ENCODE measurements around the gene RABGAP1. TPM values are rescaled to one million over a fixed set of nuclear protein-coding genes. Genes with fewer than 3 reads are reported as not detected.

The RABGAP1 gene
- polyA plus RNA-seq, 1 of the 3 experiments (the other 2 are of a cell fraction) = 20.2 TPM

- no peak for TF ChIP-seq NRF1 (IDR thresholded peaks at IDR 0.05; ENCODE audit: low read depth, low read length)
- peak; percentile 93 for TF ChIP-seq FOSL2 (IDR thresholded peaks at IDR 0.05; ENCODE audit: borderline replicate concordance, low read depth)
- no peak for TF ChIP-seq RFX5 (IDR thresholded peaks at IDR 0.05; ENCODE audit: low read length)
- peak; percentile 83 for TF ChIP-seq JUND (IDR thresholded peaks at IDR 0.05)
- TF ChIP-seq, protein P1, sequence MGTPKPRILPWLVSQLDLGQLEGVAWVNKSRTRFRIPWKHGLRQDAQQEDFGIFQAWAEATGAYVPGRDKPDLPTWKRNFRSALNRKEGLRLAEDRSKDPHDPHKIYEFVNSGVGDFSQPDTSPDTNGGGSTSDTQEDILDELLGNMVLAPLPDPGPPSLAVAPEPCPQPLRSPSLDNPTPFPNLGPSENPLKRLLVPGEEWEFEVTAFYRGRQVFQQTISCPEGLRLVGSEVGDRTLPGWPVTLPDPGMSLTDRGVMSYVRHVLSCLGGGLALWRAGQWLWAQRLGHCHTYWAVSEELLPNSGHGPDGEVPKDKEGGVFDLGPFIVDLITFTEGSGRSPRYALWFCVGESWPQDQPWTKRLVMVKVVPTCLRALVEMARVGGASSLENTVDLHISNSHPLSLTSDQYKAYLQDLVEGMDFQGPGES (IDR thresholded peaks at IDR 0.05; ENCODE audit: low read depth, low read length) = no peak
- TF ChIP-seq SMC3 (IDR thresholded peaks at IDR 0.05; ENCODE audit: low read depth, low read length) = 0 out of 2 replicates have a peak, but pooled peaks have one; percentile 40
Observed at GRCh38 chr9:122991370-122991830, 50.6 kb downstream of the RABGAP1 start (continued).

- Histone ChIP-seq H4K20me1 (ENCODE audit: insufficient read depth) (no peaks in the 10 kb centered on the region), H3K36me3 (replicated peaks in 1 of 2; ENCODE audit: control insufficient read depth in 1 of 2, insufficient read depth in 2 of 2, low read length in 1 of 2) (peaks cover 35 to 76% of the 10 kb centered on the region in 2 experiments), H3K9ac (no peak overlapping the region), H3K4me1 (ENCODE audit: control insufficient read depth in 1 of 2, insufficient read depth in 2 of 2, low read depth in 1 of 2, low read length in 1 of 2) (peaks cover 0 to 11% of the 10 kb centered on the region in 2 experiments; a peak in 1 of 4 replicates), H3F3A (replicated peaks; ENCODE audit: insufficient read depth) (peaks cover 34% of the 10 kb centered on the region), H3K27me3 (ENCODE audit: insufficient read depth) (no peaks in the 10 kb centered on the region), H3K9me2 (no peaks in the 10 kb centered on the region), H3K4me2 (no peak overlapping the region), H3K79me2 (ENCODE audit: insufficient read depth) (peaks cover 8% of the 10 kb centered on the region; the same call in 1 of the 2 replicates), H3K9me3 (no peaks in the 10 kb centered on the region), H3K27ac (ENCODE audit: low read depth in 2 of 2, low read length in 1 of 2) (no peak overlapping the region), H2AFZ (ENCODE audit: low read depth) (no peak overlapping the region), H3K4me3 (ENCODE audit: low read depth in 2 of 2, low read length in 1 of 2) (no peak overlapping the region)
- WGBS (ENCODE audit: low lambda C conversion rate) = 96% methylated on average over 1 of the region's 1 CpG
- DNase-seq = no peak
- TF ChIP-seq, protein P2, sequence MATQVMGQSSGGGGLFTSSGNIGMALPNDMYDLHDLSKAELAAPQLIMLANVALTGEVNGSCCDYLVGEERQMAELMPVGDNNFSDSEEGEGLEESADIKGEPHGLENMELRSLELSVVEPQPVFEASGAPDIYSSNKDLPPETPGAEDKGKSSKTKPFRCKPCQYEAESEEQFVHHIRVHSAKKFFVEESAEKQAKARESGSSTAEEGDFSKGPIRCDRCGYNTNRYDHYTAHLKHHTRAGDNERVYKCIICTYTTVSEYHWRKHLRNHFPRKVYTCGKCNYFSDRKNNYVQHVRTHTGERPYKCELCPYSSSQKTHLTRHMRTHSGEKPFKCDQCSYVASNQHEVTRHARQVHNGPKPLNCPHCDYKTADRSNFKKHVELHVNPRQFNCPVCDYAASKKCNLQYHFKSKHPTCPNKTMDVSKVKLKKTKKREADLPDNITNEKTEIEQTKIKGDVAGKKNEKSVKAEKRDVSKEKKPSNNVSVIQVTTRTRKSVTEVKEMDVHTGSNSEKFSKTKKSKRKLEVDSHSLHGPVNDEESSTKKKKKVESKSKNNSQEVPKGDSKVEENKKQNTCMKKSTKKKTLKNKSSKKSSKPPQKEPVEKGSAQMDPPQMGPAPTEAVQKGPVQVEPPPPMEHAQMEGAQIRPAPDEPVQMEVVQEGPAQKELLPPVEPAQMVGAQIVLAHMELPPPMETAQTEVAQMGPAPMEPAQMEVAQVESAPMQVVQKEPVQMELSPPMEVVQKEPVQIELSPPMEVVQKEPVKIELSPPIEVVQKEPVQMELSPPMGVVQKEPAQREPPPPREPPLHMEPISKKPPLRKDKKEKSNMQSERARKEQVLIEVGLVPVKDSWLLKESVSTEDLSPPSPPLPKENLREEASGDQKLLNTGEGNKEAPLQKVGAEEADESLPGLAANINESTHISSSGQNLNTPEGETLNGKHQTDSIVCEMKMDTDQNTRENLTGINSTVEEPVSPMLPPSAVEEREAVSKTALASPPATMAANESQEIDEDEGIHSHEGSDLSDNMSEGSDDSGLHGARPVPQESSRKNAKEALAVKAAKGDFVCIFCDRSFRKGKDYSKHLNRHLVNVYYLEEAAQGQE (IDR thresholded peaks at IDR 0.05; ENCODE audit: low read depth, low read length) = no peak
- CTCF ChIA-PET = interaction anchor here (0.6 kb wide), 1 partner anchor 534 kb away, joined by 3 read pairs; no protein-coding TSS in a partner anchor
- POLR2A ChIA-PET = no interaction called here
Observed at GRCh38 chr9:122996586-122996985, 55.8 kb downstream of the RABGAP1 start.

GRCh38 chr9:122998448-122998847 lies 57.6 kb downstream of the RABGAP1 start:
- Histone ChIP-seq H3K27ac (ENCODE audit: low read depth in 2 of 2, low read length in 1 of 2) (no peak overlapping the region), H4K20me1 (ENCODE audit: insufficient read depth) (no peaks in the 10 kb centered on the region), H3K9me3 (no peaks in the 10 kb centered on the region), H3K79me2 (ENCODE audit: insufficient read depth) (no peaks in the 10 kb centered on the region), H3K4me3 (ENCODE audit: low read depth in 2 of 2, low read length in 1 of 2) (no peak overlapping the region), H2AFZ (ENCODE audit: low read depth) (no peak overlapping the region), H3K27me3 (ENCODE audit: insufficient read depth) (no peaks in the 10 kb centered on the region), H3K9ac (no peak overlapping the region), H3K9me2 (no peaks in the 10 kb centered on the region), H3F3A (replicated peaks; ENCODE audit: insufficient read depth) (peaks cover 34% of the 10 kb centered on the region), H3K4me1 (ENCODE audit: control insufficient read depth in 1 of 2, insufficient read depth in 2 of 2, low read depth in 1 of 2, low read length in 1 of 2) (peaks cover 0 to 15% of the 10 kb centered on the region in 2 experiments; a peak in 3 of 4 replicates), H3K36me3 (replicated peaks in 1 of 2; ENCODE audit: control insufficient read depth in 1 of 2, insufficient read depth in 2 of 2, low read length in 1 of 2) (peaks cover 37 to 68% of the 10 kb centered on the region in 2 experiments), H3K4me2 (no peak overlapping the region)
- WGBS (ENCODE audit: low lambda C conversion rate) = 97% methylated on average over 5 of the region's 5 CpGs
- TF ChIP-seq GABPA (IDR thresholded peaks at IDR 0.05; ENCODE audit: low read depth) = no peak
- no peak for TF ChIP-seq JUND (IDR thresholded peaks at IDR 0.05)
- DNase-seq = no peak
- ChIA-PET CTCF (no interaction called here), POLR2A (no interaction called here)
